Natural killer cell (primary cell): Measurements from ENCODE around the gene MCCC2. TPM values are rescaled to one million over a fixed set of nuclear protein-coding genes. Genes with fewer than 3 reads are reported as not detected.

ENCODE experiments used
- ATAC-seq, 3 donors: fragments of 150-1000 bp in 2 of 3; fragments of 200-7000 bp in 1 of 3; cut with Tn5 transposase; 1 replicate in 1 of 3; 2 replicates in 2 of 3; pipeline ENCODE4 v1.10.0; 2021; ENCODE audit warnings: mild to moderate bottlenecking in 2 of 3, moderate library complexity in 2 of 3
- DNase-seq, 2 donors: peaks; one replicate each; pipeline versions ENCODE4 v3.0.0 to v3.0.0-alpha.2; 2013 to 2021; ENCODE audit warnings: mixed read lengths in 1 of 2
- H3K27ac ChIP-seq: one replicate; pipeline ENCODE4 v1.5.1; 2013; ENCODE audit warnings: mild to moderate bottlenecking, low read length
- H3K27me3 ChIP-seq: one replicate; pipeline ENCODE4 v1.6.1; 2013; ENCODE audit warnings: low read length; ENCODE audit not compliant: control insufficient read depth, insufficient read depth
- H3K36me3 ChIP-seq: one replicate; pipeline ENCODE4 v1.6.1; 2013; ENCODE audit warnings: low read length; ENCODE audit not compliant: control insufficient read depth, insufficient read depth
- H3K4me1 ChIP-seq: one replicate; pipeline ENCODE4 v1.6.1; 2013; ENCODE audit warnings: low read length; ENCODE audit not compliant: control insufficient read depth, insufficient read depth
- H3K4me3 ChIP-seq: one replicate; pipeline ENCODE4 v1.5.1; 2013; ENCODE audit warnings: low read length
- H3K9me3 ChIP-seq: one replicate; pipeline ENCODE4 v1.6.1; 2013; ENCODE audit warnings: low read length; ENCODE audit not compliant: control insufficient read depth, insufficient read depth
- H3K27ac Mint-ChIP-seq, 2 donors: one replicate each; pipeline ENCODE4 v1.8.0; 2022; ENCODE audit warnings: mild to moderate bottlenecking in 2 of 2, mixed read lengths in 2 of 2, moderate library complexity in 1 of 2
- H3K27me3 Mint-ChIP-seq, 2 donors: one replicate each; pipeline ENCODE4 v1.8.0; 2022; ENCODE audit warnings: low read depth in 2 of 2, mixed read lengths in 2 of 2
- H3K36me3 Mint-ChIP-seq: one replicate; pipeline ENCODE4 v1.8.0; 2022; ENCODE audit warnings: mixed read lengths
- H3K4me1 Mint-ChIP-seq, 2 donors: one replicate each; pipeline ENCODE4 v1.8.0; 2022; ENCODE audit warnings: mixed read lengths in 2 of 2
- H3K4me3 Mint-ChIP-seq: one replicate; pipeline ENCODE4 v1.8.0; 2022; ENCODE audit warnings: mild to moderate bottlenecking, moderate library complexity, mixed read lengths
- H3K9me3 Mint-ChIP-seq, 2 donors: one replicate each; pipeline ENCODE4 v1.8.0; 2022; ENCODE audit warnings: mixed read lengths in 2 of 2
- WGBS: methylation state at CpG from one replicate; pipeline ENCODE4 v1.1.7; 2013; ENCODE audit warnings: missing lambda C conversion rate; ENCODE audit not compliant: insufficient coverage; 5-methylcytosine and 5-hydroxymethylcytosine counted together
- intact Hi-C: fragments of 100-400 bp; cut with micrococcal nuclease; formaldehyde crosslinking; loops from one replicate; pipeline ENCODE4 v1.14.2; 2022
- total RNA-seq, 4 donors: library from RNA; stranded (reverse); fragments of 120-200 nt in 1 of 4; gene quantifications; one replicate each; pipeline versions ENCODE4 v1.2.3 to v1.2.4, GENCODE V29; 2013 to 2022
- TF ChIP-seq, protein P1 (sequence below): fragments of 200-600 bp; IDR thresholded peaks from one replicate; pipeline ENCODE4 v1.8.0; 2022; ENCODE audit warnings: antibody characterized with exemption

The MCCC2 gene
- total RNA-seq, 3 donors from 2014 or later (not counting 1 experiment from before 2014, with no cell fraction given), result 23.3 to 35.2 (median 32.5) TPM

GRCh38 chr5:71633255-71634155, 46.4 kb downstream of the MCCC2 start:
- intact Hi-C loops, result no loop called here
- Mint-ChIP-seq H3K27ac (no peak overlapping the region), H3K4me1 (peaks cover 9 to 14% of the 10 kb centered on the region in 2 donors), H3K9me3 (no peaks in the 10 kb centered on the region), H3K27me3 (no peaks in the 10 kb centered on the region), H3K36me3 (peaks cover 16% of the 10 kb centered on the region), H3K4me3 (no peak overlapping the region)
- no peak for DNase-seq
- no peak overlapping the region for H3K27ac ChIP-seq
- TF ChIP-seq, protein P1, sequence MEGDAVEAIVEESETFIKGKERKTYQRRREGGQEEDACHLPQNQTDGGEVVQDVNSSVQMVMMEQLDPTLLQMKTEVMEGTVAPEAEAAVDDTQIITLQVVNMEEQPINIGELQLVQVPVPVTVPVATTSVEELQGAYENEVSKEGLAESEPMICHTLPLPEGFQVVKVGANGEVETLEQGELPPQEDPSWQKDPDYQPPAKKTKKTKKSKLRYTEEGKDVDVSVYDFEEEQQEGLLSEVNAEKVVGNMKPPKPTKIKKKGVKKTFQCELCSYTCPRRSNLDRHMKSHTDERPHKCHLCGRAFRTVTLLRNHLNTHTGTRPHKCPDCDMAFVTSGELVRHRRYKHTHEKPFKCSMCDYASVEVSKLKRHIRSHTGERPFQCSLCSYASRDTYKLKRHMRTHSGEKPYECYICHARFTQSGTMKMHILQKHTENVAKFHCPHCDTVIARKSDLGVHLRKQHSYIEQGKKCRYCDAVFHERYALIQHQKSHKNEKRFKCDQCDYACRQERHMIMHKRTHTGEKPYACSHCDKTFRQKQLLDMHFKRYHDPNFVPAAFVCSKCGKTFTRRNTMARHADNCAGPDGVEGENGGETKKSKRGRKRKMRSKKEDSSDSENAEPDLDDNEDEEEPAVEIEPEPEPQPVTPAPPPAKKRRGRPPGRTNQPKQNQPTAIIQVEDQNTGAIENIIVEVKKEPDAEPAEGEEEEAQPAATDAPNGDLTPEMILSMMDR, result no peak
- ATAC-seq, result no peak
- no peak overlapping the region for H3K4me3 ChIP-seq
- H3K4me1 ChIP-seq, result no peaks in the 10 kb centered on the region
- no peaks in the 10 kb centered on the region for H3K27me3 ChIP-seq
- peaks cover 31% of the 10 kb centered on the region for H3K36me3 ChIP-seq
- no peaks in the 10 kb centered on the region for H3K9me3 ChIP-seq
- 72% methylated on average over 1 of the region's 2 CpGs for WGBS

DNA sequence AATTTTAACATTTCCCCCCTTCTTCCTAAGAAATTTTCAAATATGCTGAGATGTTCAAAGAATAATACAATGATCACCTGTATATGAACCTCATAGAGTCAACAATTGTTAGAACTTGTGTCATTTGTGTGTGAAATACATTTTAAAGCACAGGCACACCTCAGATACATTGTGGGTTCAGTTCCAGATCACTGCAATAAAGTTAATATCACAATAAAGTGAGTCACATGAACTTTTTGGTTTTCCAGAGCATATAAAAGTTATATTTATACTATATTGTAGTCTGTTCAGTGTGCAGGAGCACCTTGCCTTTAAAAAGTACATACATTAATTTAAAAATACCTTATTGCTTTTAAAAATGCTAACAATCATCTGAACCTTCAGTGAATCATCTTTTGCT, 50.0 kb downstream of the MCCC2 start:
- Mint-ChIP-seq H3K36me3 (peaks cover 21% of the 10 kb centered on the region), H3K4me3 (no peak overlapping the region), H3K9me3 (no peaks in the 10 kb centered on the region), H3K27me3 (no peaks in the 10 kb centered on the region), H3K4me1 (peaks cover 3% of the 10 kb centered on the region in 2 donors), H3K27ac (no peak overlapping the region)
- intact Hi-C loops, result no loop called here
- H3K9me3 ChIP-seq, result no peaks in the 10 kb centered on the region
- TF ChIP-seq, protein P1, result no peak
- H3K27ac ChIP-seq, result no peak overlapping the region
- no peaks in the 10 kb centered on the region for H3K27me3 ChIP-seq
- no peaks in the 10 kb centered on the region for H3K4me1 ChIP-seq
- no peak for ATAC-seq
- H3K36me3 ChIP-seq, result peaks cover 40% of the 10 kb centered on the region
- DNase-seq, result no peak
- H3K4me3 ChIP-seq, result no peak overlapping the region

DNA sequence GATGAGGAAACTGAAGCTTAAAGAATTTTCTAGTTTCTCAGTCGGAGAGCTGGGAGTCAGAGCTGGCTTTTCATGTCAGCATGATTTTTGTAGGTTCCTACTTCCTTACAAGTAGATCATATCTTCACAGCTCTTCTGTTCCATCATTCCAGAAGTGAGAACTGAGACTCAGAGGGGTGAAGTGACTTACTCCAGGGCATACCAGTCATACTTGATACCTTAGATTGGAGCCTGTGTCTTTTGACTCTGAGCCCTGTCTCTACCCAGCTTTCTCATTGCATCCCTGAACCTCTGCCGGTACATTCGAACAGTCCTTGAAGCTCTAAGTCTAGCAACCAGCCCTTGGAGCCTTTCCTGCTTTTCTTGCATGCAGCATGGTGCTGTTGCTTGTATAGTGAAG, 53.3 kb downstream of the MCCC2 start:
- no peak overlapping the region for H3K4me3 ChIP-seq
- intact Hi-C loops, result no loop called here
- WGBS, result 98% methylated on average over 3 of the region's 3 CpGs
- H3K27ac ChIP-seq, result no peak overlapping the region
- Mint-ChIP-seq H3K4me1 (no peaks in the 10 kb centered on the region), H3K27ac (no peak overlapping the region), H3K9me3 (no peaks in the 10 kb centered on the region), H3K4me3 (no peak overlapping the region), H3K27me3 (no peaks in the 10 kb centered on the region), H3K36me3 (peaks cover 9% of the 10 kb centered on the region)
- peaks cover 44% of the 10 kb centered on the region for H3K36me3 ChIP-seq
- DNase-seq, result no peak
- no peaks in the 10 kb centered on the region for H3K9me3 ChIP-seq
- no peak for ATAC-seq
- no peaks in the 10 kb centered on the region for H3K4me1 ChIP-seq
- H3K27me3 ChIP-seq, result no peaks in the 10 kb centered on the region
- TF ChIP-seq, protein P1, result no peak
